Fibroblast of gingiva (primary cell): ENCODE data around the gene RGMB.
A peak's percentile ranks its signal among the peaks of the same experiment; 100 is the strongest.

Source experiments
- DNase-seq: peaks from one replicate; pipeline ENCODE4 v3.0.0-alpha.2; 2011; ENCODE audit warnings: low read depth

RGMB gene

DNA sequence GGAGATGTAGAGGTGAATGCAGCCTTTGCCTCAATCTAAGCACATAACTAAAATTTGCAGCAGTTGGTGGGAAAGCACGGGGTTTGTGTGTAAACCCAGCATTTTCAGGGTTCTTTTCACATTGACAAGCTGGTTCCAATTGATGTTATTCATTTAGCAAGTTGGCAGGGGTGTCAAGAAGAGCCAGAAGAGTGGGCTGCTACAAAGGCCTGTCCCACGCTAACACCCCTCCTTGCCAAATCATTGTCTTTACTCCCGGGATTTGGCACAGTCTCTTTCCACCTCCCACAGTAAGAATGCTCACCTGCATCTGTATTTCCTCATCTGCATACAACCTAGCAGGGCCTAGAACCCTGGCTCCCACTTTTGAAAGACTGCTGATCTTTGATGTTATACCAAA, 11.8 kb downstream of the RGMB start:
- DNase-seq = no peak

DNA sequence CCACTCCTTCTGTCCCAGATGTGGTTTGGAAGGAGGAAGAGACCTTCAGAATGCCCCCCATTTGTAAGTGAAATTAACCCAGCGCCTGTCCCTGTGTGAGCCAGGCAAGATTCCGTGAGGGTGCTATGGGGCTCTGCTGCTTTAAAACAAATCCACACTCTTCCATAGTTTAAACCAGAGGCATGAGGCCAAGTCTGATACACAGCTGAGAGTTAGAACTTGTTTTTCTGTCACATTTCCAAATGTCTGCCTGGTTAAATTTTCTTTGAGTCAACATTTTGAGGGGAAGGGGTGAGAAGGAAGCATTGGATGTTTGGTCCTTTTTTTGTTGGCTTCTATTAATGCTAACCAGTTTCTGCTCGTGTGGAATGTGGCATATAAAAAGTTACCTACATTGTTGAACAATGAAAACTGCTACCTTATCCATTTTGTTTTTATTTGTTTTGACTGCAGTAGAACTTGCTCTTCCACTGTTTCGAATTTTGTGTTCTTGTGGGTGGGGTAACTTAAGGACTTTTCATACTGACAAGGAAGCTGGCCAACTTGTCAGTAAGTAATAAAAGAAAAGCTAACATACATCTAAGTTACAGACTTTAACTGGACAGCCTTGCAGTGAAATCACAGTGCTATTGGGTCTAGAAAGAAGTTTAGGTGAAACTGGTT, 12.9 kb downstream of the RGMB start:
- DNase-seq = no peak

DNA sequence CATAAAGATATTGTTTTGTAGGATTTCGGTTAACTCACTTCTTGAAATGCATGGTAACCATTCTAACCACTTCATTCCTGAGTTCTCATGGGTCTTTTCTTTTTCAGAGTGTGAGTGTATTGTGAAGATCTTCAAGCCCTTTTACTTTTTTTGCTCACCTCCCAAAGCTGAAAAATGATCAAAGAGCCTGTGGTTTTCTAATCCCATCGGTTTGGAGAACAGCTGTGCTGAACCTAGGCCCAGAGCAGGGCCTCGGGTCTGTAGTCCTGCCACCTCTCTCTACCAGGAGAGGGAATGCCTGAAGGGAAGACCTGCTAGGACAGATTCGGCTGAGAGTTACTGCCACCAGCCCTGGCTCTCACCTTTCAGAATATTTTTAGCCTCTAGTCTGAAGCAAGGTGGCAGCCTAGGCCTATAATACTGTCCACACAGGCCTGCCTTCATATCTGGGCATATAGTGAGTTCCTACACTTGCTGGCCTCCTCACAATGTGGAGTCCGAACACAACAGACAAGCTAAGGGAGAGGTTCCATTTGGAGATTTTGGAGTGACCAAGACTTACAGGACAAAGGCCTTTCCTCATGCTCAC, 13.8 kb downstream of the RGMB start:
- no peak for DNase-seq

DNA sequence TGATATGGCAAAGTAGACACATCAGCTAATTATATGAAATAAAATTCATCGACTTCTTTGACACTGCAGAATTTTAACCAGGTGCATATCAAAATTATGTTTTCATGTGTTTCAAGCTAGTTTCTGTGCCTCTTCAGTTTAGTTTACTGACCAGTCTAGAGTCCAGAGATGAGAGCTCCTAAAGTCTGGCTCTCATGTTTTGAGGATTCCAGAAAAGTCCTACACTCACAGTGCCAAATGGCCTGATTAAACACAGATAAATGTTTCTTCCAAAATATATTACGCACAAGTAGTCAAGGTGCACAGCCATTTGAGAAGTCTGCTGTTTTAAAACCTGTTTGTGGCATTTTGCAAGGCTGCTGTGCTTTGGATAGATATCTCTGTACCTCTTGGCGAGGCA, 15.6 kb downstream of the RGMB start:
- no peak for DNase-seq

DNA sequence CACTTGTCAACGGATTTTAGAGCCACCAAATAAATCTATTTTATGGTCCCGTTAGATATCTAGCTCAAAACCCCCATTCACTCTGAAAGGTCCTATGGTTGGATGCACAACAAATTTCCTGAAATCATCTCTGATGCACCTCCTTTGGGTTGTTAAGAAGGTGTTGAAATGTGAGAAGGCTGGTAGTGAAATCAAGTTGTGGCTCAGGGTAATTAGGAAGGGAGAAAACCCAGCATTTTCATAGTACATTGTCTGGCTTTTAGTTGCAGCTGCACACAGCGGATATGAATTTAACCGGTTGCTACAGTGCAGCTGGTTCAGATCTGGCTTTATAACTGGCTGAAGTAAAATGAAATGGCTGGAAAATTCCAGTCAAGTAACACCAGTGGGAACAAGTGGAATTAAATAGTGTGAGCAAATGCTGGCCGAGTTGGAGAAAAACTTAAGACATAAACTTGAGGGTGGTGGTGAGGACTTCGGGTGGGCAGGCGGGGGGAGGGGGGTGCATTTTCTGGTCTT, 17.6 kb downstream of the RGMB start:
- DNase-seq = no peak

DNA sequence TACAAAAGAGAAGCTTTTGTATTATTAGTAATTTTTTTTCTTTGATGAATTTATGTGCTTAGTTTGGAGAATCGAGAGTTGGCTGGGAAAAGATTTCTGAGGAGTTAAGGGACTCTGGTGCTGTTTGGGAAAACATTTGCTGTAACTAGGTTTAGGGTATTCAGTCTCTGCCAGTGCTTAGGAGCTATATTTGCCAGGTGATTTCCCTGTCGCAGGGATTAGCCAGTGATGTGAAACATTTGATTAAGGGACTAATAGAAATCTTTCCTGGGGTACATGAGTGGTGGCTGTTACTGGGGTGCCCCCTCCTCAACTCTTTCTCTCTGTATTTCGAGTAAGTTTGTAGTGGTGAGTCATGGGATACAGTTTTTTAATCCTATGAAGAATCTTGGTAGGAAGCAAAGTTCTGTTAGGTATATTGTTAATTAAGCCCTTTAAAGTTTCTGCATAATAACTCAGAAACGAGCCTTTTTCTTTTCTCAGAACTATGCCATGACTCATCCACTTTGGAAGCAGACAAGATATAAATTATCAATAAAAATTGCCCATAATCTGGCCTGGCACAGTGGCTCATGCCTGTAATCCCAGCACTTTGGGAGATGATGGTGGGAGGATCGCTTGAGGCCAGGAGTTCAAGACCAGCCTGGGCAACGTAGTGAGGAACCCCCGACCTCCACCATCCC, 18.6 kb downstream of the RGMB start:
- no peak for DNase-seq

DNA sequence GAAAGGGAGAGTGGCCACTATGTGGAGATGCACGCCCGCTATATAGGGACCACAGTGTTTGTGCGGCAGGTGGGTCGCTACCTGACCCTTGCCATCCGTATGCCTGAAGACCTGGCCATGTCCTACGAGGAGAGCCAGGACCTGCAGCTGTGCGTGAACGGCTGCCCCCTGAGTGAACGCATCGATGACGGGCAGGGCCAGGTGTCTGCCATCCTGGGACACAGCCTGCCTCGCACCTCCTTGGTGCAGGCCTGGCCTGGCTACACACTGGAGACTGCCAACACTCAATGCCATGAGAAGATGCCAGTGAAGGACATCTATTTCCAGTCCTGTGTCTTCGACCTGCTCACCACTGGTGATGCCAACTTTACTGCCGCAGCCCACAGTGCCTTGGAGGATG, 19.8 kb downstream of the RGMB start:
- no peak for DNase-seq

DNA sequence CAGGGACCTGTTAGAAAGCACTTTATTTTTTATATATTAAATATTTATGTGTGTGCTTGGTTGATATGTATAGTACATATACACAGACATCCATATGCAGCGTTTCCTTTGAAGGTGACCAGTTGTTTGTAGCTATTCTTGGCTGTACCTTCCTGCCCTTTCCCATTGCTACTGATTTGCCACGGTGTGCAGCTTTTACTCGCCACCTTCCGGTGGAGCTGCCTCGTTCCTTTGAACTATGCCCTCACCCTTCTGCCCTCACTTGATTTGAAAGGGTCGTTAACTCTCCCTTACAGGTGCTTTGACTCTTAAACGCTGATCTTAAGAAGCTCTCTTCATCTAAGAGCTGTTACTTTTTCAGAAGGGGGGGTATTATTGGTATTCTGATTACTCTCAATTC, 20.5 kb downstream of the RGMB start:
- DNase-seq = no peak

DNA sequence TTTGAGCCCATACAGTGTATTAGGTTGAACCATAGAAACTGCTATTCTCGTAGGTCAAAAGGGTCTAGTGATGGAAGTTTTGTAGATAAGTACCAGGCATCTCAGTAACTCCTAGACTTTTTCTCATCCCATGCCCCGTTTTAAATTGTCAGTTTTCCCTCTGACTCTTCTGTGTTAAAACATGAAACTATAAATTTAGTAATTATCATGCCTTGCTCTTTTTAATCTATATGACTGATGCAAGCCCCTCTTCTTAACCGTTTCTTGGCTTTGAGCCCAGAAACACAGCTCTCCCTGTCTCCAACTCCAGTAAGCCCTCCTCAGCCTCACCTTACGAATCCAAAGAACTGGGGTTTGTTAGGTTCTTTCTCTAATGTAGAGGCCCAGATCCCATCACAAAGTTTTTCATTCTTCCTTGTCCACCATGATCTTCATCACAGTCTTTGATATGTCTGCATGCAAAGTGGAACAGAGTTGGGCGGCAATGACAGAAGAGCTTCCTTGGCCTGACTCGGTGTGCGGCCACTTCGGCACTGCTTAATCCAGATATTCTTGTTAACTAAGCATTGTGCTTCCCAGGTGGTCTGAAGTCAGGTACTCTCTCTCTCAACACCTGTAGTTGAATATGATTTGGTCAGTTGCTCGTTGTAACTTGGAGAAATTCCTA, 21.1 kb downstream of the RGMB start:
- DNase-seq = no peak

DNA sequence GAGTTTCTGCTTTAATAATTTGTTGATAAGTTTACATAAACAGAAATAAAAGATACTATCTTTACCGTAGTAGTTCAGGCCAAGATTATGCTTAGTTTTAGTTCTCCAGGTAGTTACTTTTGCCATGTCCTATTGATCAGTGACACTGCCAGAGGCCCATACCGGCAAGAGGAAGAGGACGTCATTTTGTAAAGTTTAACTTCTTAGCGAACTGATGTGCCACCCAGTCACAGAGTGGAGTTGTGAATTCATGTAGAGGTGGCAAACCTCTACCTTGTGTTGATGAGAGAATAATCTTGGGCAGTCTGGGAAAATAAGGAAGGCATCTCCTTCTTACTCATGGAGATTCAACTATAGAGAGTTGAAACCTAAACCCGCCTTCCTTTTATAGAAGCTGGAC, 21.8 kb downstream of the RGMB start:
- DNase-seq = no peak

DNA sequence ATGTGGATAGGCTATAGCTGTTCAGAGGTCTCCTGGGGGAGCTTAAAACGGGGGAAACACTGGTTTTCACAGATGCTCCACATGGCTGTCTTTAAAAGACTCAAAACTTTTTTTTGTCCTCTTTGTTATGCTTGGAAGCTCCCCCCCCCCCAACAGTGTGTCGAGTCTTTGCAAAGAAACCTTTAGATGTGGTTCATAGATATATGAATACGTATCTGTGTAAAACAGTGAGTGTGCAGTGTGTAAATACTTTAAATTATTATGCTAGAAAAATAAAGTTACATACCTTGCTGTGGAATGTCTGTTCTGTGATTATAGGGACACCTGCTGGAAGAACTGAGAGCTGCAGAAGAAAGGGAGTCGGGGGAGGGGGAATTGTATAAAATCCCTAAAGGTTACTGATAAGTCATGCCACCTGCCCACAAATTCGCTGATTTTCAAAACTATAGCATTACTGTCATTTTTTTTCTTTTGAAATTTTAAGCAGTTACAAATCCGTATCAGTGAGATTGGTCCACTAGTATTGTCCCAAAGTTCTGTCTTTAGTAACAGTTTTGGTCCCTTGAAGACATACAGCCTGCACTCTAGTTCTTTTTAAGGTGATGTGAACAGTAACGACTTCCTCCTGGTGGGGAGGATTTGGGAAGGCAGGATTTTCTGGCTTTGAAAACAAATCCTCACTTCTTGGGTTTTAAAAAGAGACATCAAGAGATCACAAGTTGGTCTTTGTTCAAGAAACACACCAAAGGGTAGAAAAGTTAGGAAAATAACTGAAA, 22.9 kb downstream of the RGMB start:
- DNase-seq = peak; percentile 52

DNA sequence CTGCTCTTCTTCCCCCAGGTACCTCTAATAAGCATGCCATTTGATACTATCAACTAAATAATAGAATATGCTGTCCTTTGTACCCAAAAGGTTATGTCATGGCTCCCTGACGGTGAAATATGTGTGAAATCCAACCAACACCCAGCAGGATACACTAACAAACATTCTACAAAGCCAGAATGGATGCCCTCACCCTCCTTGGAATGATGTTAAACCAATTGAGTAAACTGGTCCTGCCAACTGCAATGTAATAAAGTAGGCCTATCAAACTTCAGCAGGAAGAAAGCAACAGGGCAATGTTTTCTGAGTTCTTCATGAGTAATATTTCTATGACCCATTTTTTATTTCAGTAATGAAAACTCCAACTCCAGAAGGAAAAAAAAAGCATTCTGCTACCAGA, 24.9 kb downstream of the RGMB start:
- DNase-seq = no peak

DNA sequence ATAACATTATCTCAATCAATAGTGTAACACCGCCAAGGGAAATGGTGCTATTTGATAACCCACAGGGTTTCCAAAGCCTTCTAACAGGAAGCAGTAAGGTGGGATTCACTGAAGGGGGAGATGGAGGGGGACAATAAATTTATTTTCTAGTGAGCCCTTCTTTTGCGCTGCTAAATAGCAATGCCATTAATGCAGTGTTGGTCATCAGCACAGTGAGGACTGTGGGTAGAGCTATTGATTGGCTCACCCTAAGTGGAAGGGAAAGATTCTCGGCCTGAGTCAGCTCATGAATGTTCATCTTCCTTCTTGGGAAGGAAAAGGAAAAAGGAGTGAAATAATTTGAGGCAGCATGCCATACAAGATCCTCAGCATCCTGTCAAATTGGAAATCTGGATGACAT, 25.4 kb downstream of the RGMB start:
- no peak for DNase-seq

DNA sequence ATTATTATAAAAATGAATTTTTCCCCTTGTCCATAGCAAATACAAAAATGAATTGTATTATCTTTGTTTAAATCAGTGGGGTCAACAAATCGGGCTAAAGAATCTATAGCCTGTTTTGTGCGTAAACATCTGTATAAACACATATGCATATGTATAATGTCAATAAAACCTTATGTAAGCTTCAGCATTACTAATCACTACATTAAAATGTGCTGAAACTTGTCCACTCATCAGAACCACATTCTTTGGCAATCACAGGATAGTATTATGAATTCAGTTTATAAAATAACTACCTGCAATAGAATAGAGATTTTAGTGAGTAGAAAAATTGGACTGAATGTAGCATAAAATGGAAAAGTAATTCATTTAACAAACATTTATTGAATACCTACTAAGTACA, 30.6 kb downstream of the RGMB start:
- no peak for DNase-seq

DNA sequence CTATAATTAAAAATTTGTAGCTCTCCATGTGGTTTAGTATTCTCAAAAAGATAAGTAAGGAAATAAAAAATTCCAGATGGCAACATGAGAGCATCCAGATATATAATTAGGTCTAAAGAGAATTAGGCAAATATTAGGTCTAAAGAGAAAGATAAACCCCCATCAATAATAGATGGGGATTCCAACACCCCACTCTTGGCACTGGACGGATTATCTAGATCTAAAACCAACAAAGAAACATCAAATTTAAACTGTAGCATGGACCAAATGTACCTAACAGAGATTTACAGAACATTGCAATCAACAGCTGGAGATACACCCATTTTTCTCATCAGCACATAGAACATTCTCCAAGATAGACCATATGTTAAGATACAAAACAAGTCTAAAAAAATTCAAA, 31.6 kb downstream of the RGMB start:
- no peak for DNase-seq

DNA sequence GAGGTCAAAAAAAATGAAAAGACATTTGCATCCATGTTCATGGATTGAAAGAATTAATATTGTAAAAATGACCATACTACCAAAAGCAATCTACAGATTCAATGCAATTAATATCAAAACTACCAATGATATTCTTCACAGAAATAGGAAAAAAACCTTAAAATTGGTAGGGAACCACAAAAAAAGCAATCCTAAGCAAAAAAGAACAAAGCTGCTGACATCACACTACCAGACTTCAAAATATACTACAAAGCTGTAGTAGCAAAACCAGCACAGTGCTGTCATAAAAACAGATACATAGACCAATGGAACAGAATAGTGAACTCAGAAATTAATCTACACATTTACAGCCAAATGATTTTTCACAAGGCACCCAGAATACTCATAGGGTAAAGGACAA, 34.3 kb downstream of the RGMB start:
- no peak for DNase-seq

DNA sequence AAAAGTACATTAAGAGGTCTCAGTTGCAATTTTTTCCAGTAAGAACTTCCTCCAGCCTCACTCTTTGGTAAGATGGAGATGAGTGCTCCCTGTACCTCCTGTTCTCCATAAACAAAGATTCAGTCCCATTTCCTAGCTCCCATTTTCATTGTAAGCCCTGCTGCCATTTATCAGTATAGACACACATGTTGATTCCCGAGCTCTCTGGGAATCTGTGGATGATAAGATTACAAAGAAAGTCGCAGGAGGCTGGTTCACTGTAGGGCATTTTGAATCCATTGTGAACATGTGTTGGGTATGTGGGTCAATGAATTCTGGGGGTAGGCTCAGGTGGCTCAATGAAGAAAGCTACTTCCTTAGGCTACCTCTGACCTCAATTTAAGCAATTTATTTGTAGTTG, 36.7 kb downstream of the RGMB start:
- DNase-seq = no peak

DNA sequence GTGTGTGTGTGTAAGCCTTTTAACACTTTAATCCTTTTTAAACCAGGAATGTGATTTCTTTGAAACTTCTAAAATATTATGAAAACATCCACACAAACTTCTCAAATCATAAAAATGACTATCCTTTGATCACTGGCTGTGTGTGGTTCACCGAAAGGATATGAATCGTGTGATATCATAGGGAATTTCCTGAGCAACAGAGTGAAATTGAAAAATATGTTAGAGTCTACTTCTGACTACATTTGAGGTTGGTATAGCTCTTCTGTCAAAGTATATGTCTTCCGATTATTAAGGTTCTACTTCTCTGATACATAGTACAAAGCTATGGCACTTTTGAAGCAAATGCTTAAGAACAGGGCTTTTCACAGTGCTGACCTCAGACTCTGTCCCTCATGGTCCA, 40.3 kb downstream of the RGMB start:
- no peak for DNase-seq

DNA sequence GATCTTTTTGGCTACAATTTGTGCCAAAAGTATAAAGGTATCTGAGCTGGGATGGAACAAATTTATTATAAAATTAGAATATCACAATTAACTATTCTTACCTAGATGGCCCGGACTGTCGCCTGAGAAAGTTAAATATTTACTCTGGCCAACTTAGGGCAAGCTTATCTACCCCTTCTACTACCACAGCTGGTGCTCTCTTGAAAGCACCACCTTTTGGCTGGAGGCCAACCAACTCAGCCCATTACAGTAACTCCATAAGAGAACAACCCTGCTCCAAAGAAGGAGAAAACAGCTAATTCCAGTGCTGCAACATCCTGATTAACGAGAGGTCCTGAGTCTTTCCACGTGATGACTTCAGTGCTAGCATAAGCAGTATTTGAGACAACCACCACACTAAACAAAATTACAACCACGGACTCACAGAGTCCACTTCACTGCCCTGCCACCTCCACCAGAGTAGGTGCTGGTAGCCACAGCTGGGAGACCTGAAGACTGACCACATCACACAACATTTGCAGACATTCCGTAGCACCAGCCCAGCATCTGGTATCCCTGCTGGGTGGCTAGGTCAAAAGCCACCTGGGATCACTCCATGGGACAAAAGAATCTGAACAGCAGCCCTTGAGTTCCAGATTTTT, 43.2 kb downstream of the RGMB start:
- no peak for DNase-seq

DNA sequence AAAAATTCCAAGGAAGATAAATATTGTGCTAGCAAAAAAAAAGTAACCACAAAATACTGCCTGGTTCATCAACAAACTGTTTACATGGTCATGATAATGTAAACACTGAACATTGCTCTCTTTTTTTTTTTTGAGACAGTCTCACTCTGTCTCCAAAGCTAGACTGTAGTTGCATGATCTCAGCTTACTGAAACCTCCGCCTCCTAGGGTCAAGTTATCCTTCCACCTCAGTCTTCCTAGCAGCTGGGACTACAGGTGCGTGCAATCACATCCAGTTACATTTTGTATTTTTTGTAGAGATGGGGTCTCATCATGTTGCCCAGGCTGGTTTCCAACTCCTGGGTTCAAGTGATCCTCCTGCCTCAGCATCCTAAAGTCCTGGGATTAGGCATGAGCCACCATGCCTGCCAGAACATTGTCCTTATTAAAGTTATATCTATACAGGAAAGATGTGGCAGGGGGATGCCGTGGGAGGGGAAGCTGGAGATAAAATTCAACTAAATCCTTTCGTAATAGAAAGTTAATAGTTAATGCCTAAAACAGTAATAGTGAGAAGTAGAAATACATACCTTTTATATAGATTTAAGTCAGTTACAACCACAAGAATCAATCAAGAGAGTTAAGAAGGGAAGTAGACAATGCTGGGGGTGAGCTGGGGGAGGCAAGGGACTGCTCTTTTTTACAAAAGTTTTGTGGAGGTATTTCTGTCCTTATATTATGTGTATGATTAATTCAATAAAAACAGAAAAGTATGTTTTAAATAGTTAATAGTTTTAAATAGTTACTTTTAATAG, 52.3 kb downstream of the RGMB start:
- DNase-seq = no peak

DNA sequence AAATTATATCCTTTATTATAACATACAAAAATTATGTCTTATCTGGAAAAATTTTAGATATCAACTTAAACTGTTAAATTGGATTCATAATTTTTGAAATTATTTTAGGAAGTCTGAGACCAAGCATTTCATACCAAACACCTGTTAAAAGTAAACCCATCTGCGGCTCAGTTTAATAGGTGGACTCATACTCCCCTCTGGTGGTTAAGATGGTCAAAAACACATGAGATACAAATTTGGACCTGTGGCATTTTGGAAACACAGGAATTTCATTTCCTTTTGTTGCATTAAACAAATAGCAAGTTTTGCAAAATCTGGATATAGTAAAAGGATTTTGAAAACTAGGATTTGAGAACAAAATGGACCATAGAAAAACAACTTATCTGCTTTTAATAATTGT, 53.7 kb downstream of the RGMB start:
- peak; percentile 40 for DNase-seq
